Measurements from ENCODE around the gene SRBD1.

- TF ChIP-seq CTCF (IDR thresholded peaks at IDR 0.05) (no peak), POLR2A (IDR thresholded peaks at IDR 0.05) (no peak)
Measured at GRCh38 chr2:45432406-45432805, 178.7 kb downstream of the SRBD1 start.
